Tibial nerve (tissue), 4 donors: Measurements from ENCODE around the gene ZBTB16.

ENCODE experiments used
- EP300 ChIP-seq, 2 donors: sonication (generic); formaldehyde crosslinking; IDR thresholded peaks; one replicate each; pipeline ENCODE4 v1.6.1; 2017; ENCODE audit warnings: antibody characterized with exemption in 2 of 2, mild to moderate bottlenecking in 1 of 2
- POLR2A ChIP-seq, 2 donors: fragments of 450-650 bp; IDR thresholded peaks; one replicate each; pipeline ENCODE4 v1.6.1; 2017; ENCODE audit warnings: antibody characterized with exemption in 2 of 2, mild to moderate bottlenecking in 2 of 2, moderate library complexity in 2 of 2
- TF ChIP-seq, protein P1 (sequence below), 5 experiments: fragments of 200-600 bp in 3 of 5; fragments of 450-650 bp in 2 of 5; sonication (generic) in 3 of 5; IDR thresholded peaks; one replicate each; pipeline ENCODE4 v1.5.1; 2016 to 2019; ENCODE audit warnings: antibody characterized with exemption in 5 of 5, mild to moderate bottlenecking in 3 of 5, moderate library complexity in 2 of 5

DNA sequence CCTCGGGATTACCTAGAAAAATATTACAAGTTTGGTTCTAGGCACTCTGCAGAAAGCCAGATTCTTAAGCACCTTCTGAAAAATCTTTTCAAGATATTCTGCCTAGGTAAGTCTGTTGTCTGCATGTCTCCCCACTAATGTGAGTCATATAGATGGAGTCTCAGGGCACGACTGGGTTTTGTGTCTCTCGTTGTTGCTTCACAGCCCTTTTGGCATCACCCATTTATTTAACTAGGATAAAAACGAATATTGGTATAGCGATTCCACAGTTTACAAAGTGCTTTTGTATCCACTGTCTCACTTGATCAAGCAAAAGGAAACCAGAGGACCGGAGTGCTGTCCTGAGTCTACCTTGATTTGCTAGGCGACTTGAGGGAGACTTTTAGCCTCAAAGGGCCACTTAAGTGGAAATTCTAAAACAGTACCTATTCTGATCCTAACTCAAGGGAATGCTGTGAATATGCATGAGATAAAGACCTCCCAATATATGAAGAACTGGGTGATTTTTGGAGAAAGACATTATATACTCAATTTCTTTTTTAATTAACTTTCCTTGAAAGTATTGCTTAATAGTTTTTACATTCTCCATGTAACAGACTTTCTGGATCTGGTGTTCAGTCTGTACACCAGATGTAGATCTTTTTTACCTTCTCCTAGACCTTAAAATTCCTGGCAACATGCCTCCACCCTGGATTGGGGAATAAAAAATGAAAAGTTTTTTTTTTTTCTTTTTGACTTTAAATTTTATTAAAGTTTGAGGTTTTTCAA lies 237.3 kb downstream of the ZBTB16 start:
- TF ChIP-seq, protein P1, sequence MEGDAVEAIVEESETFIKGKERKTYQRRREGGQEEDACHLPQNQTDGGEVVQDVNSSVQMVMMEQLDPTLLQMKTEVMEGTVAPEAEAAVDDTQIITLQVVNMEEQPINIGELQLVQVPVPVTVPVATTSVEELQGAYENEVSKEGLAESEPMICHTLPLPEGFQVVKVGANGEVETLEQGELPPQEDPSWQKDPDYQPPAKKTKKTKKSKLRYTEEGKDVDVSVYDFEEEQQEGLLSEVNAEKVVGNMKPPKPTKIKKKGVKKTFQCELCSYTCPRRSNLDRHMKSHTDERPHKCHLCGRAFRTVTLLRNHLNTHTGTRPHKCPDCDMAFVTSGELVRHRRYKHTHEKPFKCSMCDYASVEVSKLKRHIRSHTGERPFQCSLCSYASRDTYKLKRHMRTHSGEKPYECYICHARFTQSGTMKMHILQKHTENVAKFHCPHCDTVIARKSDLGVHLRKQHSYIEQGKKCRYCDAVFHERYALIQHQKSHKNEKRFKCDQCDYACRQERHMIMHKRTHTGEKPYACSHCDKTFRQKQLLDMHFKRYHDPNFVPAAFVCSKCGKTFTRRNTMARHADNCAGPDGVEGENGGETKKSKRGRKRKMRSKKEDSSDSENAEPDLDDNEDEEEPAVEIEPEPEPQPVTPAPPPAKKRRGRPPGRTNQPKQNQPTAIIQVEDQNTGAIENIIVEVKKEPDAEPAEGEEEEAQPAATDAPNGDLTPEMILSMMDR (IDR thresholded peaks at IDR 0.05): no peak
- TF ChIP-seq EP300 (IDR thresholded peaks at IDR 0.05): no peak
- TF ChIP-seq POLR2A (IDR thresholded peaks at IDR 0.05): no peak
